ENCODE measurements around the gene RAB18. TPM values are rescaled to one million over a fixed set of nuclear protein-coding genes. Genes with fewer than 3 reads are reported as not detected.

RAB18 gene
- total and polyA plus RNA-seq, 2 of the 8 experiments (the other 6 are each of a cell fraction or from before 2014, with no cell fraction given) = 14.7 to 69.7 TPM

DNA sequence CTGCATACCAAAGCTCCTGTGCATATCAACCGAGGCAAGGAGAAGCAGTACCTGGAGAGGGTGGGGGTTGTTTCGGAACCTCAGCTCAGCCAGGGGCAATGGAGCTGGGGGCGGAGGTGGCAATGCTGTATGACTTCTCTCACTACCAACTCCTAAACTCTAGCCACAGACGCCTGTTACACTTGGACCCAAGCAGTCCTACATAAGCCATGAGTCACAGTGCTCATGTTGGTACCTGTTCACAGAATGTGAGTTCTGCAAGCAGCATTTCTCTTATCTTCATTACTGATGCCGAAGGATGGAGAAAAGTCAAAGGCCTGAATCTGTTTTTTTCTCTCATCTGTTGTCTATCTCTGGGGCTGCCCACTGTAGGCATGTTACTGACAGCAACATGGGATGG lies 3.2 kb upstream of the RAB18 start (continued):
- no peak for TF ChIP-seq BCL11A (IDR thresholded peaks at IDR 0.05; ENCODE audit: low read depth in 2 of 2, low read length in 2 of 2)
- no peak for TF ChIP-seq POU5F1 (IDR thresholded peaks at IDR 0.05; ENCODE audit: low read depth, low read length)
- TF ChIP-seq BACH1 (IDR thresholded peaks at IDR 0.05; ENCODE audit: low read length) = no peak
- TF ChIP-seq POLR2AphosphoS5 (IDR thresholded peaks at IDR 0.05; ENCODE audit: low read depth, low read length) = no peak
- no peak for TF ChIP-seq FOSL1 (IDR thresholded peaks at IDR 0.05; ENCODE audit: insufficient read depth, low read depth, low read length)
- no peak for TF ChIP-seq ZNF274 (IDR thresholded peaks at IDR 0.05; ENCODE audit: borderline replicate concordance, extremely low read depth, low read length)
